Measurements from ENCODE around the gene MCOLN3.
A peak's percentile ranks its signal among the peaks of the same experiment; 100 is the strongest.

Gene MCOLN3, protein sequence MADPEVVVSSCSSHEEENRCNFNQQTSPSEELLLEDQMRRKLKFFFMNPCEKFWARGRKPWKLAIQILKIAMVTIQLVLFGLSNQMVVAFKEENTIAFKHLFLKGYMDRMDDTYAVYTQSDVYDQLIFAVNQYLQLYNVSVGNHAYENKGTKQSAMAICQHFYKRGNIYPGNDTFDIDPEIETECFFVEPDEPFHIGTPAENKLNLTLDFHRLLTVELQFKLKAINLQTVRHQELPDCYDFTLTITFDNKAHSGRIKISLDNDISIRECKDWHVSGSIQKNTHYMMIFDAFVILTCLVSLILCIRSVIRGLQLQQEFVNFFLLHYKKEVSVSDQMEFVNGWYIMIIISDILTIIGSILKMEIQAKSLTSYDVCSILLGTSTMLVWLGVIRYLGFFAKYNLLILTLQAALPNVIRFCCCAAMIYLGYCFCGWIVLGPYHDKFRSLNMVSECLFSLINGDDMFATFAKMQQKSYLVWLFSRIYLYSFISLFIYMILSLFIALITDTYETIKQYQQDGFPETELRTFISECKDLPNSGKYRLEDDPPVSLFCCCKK

DNA sequence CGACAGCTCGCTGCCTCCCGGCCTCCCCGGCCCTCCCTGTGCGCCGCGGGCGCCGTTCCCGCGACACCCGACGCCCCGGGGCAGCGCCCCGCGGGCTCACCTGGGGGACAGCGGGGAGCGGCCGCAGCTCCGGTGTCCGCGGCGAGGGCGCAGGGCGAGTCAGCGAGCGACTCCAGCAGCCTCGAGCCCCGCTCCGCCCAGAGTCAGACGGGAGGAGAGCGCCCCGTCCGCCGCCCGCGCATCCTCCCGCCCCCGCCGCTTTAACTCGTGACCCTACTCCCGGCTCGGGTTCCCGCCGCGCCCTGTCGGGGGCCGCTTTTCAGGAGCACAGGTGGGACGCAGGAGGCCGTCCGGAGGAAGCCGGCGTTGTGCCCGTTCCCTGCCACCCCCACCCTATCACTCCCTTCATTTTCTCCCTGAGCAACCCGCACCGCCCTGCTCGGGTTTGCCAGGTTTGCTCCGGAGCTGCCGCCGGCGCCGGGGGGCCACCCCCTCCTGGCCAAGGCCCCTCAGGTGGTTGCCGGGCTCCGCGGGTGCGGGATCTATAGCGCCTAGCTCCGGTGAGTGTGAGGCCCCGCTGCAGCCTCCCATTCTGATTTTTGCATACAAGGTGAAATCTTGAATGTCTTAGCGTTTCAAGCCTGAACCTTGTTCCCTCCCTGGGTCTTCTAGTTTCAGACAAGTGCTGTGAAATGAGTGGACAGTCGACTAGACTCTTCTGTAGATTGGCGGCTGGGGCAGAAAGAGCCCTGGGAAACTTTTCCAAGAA is at the start of gene MCOLN3:
TSS of gene MCOLN3 (minus strand) at position 205 of the 769 bp plus-strand sequence. CDS start 3,140 bp downstream, outside the sequence.
- no peak for DNase-seq

DNA sequence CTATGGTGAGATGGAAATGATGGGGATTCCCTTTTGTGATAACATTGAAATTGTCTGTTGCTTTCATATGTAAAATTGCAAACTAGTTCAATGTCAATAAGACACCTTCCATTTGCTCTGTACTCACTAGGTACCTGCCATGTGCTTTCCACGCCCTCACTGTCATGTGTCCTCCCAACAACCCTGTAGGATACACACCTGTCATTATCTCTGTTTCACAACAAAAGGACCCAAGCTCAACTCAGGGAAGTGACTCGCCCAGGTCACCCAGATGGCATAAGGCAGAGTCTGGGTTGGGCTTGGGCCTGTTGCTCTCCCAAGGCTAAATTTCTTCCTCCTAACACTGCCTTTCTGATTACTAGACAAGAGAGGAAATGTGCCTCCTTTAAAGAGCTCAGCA is 45.3 kb upstream of the MCOLN3 start:
- DNase-seq, result no peak

DNA sequence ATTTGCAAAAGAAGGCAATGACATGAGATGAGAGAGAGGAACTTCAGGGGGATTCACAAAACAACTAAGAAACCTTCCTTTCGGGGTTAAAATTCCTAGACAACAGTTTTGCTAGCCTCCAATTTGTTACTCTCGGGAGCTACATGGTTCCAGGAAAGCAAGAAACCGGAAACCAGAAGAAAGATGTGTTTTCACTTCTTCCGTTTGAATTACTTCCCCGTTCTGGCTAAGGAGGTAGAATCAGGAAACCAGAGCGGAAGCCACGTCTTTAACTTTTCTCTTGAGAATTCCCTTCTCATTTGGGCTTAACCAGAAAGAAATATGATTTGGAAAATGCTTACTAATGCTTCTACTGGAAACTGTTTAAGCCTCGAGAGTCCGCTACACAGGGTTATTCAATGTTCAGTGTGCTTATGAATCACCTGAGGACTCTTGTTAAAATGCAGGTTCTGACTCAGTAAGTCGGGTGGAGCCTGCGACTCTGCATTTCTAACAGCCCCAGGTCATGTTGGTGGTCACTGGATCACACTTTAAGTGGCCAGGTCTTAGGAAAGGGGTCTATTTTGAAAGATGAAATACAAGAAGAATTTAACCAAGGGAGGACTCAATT is 43.5 kb upstream of the MCOLN3 start:
- DNase-seq, result no peak

DNA sequence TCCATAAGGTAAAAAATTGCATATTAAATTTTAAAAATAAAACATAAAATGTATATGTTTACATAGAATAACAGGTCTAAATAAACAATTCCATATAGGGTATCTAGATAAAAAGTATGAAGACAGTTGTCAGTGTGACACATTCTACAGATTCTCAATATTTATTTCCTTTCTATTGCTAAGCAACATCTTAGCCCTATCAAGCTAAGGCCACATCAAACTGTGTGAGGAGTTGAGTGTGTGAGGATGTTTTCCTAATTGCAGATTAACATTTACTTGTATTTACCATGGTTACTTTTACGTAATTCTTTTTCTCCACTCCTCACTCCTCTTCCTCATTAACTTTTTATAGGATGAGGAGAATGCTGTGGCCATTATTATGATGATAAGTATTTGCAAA is 41.9 kb upstream of the MCOLN3 start:
- DNase-seq, result no peak

DNA sequence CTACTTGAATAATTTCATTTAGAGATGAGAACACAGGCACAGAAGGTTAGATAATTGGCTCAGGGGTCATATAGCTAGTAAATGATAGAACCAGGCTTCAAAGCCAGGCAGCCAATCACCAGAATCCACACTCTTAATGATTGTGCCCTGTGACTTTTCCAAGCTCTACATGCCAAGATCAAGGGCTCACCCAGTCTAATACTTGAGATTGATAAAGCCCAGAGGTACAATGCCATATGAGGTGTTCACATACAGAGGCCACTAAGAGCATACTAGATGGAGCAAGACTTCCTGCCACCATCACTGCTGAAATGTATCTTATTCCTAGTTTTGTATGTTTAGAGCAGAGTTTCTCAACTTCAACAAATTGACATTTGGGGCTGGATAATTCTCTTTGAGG is 40.9 kb upstream of the MCOLN3 start:
- no peak for DNase-seq

DNA sequence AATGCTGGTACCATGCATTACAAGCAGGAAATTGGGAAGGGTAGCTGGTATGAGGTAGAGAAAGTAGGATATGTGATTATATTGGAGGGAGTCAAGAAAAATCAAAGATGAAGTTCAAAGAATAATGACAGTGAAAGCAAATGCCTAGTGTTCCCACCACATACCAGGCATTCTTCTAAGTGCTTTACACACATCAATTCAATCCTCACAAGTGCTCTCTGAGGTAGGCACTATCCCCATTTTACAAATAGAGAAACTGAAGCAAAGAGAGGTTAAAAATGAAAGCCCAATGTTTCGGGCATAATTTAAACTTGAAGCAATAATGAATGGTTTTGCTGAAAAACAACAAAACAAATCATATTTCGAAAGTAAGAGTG is 40.1 kb upstream of the MCOLN3 start:
- DNase-seq, result no peak

DNA sequence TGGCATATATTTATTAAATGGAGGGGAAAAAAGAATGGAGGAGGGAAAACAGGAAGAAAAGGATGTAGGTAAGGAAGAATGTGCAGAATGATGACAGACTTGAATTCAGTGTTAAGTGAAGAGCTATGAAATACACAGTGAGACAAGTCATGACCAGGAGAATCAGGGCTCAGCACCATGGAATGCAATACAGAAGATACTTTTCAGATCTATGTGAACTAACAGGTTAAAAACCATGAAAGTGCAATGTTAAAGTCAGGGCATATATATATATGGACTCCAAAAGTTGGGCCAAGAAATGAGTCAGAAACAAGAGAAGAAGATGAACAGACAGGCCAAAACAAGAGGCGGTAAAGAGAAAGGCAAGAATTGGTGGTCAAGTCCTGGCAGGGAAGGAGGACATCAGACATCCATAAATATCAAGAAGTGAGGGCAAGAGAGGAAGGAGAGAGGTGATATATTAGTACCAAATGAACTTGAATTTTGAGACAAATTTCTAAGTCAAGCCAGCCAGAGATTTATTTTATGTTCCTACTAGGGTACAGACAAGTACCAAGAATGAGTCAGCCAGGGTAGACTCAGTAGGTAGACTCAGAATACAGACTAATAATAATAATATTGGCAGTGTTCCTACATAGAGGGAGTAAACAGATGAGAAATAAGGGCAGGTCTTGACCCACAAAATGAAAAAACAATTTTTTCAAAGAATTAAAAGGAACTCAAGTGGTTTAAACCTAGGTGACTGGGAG is 39.5 kb upstream of the MCOLN3 start:
- no peak for DNase-seq

DNA sequence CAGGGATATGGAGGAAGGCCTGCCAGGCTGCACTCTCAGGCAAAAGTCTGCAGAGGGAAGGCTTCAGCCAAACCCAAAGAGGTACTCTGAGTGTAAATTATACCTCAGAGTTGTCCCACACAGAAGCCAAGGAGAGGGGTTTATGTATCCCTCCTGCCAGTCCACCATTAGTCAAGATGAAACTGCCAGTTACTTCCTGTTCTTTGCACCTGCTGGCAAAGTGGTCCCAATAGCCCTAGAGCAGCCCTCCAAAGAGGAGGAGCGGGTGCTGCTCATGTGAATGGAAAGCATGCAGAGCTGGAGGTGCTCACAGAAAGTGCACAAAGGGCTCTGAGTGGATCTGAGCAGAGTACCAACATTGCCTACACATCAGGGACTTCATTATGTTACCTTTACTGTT is 37.1 kb upstream of the MCOLN3 start:
- DNase-seq, result no peak

DNA sequence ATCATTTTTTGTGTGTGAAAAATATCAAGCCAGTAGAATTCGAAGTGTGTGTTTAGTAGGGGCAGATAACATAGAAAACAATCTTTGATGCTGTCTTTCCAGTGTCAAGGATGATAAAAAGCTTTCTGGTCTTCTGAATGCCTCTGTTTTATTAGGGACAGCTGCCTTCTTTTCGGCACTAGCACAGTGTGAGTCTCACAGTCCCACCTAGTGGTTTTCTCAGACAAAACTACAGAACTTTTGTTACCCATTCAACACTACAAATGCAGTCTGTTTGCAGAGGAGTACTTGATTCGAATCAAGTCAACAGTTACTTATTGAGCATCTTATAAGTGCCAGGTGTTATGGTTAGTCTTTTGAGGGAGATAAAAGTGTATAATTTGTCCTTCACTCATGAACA is 30.6 kb upstream of the MCOLN3 start:
- DNase-seq, result no peak

DNA sequence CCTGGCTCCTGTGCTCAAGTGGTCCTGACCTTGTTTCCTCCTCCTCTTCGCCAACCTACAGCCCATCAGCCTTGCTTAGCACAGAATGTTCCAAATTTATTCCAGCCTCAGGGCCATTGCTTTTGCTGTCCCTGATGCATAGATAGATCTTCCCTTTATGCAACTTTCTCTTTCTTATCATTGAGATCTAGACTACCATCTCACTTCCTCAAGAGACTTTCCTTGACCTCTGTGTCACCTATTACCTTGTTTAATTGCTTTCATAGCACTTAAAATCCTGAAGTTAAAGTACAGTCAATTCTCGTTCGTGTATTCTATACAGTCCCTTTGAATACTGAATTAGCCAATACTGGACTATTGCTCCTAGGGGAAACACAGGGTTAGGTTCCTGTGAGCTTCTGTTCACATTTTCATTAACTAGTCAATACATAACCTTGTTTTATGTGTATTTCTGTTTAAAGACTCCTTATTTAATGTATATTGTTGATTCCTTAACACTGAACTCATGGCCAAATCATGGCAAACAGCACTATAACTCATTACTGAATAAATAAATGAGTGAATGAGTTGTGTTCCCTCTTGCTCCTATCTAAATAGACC is 26.2 kb upstream of the MCOLN3 start:
- no peak for DNase-seq

DNA sequence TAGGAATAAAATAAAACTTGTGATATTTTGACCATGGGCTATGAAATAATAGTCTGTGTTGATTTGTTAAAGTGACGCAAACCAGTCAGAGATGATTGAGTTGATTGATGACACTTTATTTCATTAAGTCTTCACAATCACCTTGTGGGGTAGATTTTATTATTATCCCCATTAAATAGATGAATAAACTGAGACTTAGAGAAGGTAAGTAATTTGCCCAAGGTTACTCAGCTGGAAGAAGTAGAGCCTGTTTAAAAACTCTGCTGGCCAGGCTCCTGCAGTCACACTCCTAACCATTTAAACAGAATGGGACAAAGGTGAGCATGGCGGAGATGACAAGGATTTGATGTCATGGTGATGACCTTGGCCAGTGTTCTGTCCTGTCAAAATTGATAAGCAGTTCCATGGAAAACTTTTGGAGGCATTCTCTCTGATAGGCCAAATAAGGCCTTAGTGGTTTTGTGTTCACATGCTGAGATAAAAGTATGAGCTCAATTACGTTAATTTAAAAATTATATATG is 22.7 kb upstream of the MCOLN3 start:
- no peak for DNase-seq

DNA sequence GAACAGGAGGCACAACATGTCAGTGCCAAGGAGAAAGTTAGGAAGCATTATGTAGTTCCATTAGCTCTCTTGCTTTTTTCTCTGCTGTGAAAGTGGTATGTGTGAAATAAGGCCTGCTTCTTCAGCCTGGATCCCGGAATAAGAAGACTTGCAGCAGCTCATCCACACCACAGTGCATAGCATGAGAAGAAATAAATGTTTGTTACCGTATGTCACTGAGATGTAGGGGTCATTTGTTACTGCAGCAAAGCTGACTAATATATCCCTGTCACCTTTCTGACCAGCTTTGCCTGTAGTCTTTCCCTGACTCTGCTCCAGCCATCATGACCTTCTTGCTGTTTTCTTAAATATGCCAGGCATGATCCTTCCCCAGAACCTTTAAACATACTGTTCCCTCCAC is 20.5 kb upstream of the MCOLN3 start:
- DNase-seq, result no peak

DNA sequence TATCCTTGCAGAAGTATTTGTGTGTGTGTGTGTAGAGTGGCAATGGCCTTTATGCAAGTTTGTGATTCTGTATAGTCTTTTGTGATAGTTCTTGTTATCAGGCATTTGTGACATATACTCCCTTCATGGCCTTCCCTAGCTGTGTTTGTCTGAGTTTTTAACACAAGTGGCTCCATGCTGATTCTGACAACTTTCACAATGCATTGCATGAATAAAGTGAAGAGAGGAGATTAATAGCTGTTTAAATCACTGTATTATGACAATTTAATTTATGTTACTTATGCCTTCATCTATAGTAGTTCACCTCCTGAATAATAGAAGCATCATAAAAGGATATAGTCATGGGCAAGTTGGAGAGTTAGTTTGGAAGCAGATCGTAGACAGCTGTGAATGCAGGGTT is 17.2 kb upstream of the MCOLN3 start:
- no peak for DNase-seq

DNA sequence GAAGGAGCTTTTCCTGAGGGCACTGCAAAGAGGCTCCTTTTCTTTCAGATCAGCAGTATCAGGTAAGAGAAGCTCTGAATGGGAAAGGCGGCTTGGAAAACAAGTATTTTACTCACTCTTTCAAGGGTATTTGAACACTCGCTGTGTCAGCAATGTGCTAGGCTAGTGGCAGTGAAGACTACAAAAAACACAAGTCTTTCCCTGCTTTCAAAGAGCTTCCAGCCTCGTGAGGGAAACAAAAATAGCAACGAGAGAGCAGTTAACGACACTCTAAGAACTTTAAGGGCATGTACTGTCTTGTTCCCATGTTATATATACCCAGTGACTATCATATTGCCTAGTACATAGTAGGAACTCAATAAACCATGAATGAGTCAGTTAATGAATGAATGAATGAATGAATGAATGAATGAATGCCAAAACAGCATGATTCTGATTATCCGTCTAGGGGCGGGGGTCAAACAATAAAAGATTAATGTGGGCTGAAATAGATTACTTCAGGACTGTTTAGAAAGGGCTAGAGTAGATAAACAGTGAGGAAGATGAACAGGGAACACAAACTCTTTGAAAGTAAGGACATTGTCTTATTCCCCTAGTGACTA is 14.2 kb upstream of the MCOLN3 start:
- no peak for DNase-seq

DNA sequence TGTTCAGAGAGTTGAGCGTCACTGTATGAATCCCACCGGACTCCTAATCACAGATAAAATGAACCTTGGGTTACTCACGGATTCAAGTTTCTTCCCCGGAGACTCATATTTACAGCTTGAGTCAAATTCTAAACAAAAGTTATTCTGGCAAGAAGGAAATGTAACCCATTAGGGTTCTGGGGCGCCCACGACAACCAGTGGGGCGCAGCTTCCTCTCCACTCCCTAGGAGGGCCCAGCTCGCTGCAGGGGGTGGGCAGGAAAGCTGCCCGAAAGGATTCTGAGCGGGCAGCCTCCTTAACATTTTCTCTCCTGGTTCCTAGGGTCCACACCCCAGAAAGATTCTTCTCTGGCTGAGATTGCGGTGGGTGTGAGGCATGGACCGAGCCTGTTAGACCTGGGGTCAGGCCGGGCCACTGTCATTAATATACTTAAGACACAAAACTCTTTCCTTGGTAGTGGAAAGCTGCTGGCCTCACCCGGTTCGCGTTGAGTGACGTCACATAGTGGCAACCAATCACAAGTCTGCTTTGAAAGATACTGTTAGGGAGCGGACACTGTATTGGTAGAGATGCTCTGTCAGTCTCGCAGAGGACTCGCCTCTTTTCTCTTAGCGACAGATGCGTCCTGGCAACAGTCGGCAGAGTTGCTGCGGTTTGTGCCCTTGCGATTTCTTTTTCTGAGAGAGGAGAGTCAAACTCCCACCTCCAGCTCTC is 13.6 kb upstream of the MCOLN3 start:
- DNase-seq, result peak; percentile 24

DNA sequence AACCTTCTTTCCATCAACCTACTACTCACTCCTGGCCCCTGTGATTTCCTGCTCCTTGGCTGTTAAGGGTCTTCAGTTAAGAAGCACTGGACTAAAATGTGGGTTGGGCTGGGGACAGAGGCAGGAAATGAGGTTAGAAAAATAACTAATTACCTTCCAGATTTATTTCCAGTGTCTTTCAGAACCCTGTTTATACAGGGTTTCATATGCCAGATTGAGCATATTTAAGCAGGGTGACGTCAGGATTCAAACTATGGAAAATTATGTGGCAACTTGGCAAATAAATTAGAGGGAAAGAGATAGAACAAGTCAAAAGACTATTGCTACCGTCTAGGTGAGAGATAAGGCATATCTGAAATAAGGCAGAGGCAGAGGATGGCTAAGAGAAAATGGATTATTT is 11.7 kb upstream of the MCOLN3 start:
- DNase-seq, result no peak

DNA sequence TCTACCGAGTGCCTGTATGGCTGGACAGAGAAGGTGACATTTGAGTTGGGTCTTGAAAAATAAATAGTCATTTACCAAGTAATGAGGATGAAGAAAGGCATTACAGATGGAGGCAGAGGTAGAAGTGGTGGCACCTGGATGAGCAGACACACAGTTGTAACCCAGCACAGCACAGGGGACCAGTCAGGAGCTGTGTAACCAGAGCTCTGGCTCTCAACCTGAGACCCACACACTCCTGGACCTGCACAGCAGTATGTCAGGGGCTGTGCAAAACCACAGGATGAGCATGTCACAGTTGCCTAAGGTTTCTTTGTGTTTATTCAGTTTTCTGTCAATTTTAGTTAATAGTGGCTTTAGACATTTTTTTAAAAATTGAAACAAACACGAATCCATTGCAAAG is 11.3 kb upstream of the MCOLN3 start:
- DNase-seq, result no peak

DNA sequence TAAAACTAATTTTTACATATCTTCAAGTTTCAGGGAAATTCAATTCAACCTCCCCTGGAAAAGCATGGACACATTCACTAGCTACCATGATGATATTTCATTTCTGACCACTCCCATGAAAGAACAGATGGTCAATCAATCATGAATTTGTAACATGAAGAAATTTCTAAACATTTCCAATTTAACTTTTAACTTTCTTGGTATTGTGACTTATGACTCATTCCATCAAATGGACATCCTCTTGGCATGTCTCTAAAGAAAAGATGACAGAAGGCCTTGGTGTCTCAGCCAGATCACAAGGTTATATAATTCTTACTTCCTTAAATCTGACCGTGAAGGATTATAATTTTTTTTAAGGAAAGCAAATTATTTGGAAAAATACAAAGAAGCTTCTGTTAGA is 10.5 kb upstream of the MCOLN3 start:
- DNase-seq, result no peak

DNA sequence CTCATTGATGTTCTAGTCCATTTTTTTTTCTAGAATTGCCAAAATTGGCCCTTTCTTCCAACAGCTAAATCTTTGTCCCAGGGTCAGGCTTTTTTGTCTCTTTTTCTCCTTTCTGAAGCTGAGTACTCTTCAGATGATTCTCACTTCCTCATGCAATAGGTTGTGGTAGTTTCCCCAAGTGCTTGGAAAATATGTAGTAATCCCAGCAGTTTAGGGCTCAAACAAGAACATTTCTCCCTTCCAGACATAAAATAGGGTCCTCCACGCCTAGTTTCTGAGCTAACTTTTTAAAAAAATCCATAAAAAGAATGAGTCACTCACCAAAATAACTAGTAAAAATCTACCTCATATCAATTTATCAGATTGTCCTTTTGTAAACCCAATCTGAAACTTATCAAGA is 10.0 kb upstream of the MCOLN3 start:
- DNase-seq, result no peak

DNA sequence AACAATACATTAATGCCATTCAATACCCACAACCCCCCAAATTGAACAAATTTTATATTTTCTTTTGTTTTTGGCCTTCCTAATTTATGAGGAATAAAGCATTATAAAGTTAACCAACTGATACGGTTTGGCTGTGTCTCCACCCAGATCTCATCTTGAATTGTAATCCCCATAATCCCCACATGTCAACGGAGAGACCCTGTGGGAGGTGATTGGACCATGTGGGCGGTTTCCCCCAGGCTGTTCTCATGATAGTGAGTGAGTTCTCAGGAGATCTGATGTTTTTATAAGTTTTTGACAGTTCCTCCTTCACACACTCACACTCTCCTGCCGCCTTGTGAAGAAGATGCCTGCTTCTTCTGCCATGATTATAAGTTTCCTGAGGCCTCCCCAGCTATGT is 6.4 kb upstream of the MCOLN3 start:
- no peak for DNase-seq

DNA sequence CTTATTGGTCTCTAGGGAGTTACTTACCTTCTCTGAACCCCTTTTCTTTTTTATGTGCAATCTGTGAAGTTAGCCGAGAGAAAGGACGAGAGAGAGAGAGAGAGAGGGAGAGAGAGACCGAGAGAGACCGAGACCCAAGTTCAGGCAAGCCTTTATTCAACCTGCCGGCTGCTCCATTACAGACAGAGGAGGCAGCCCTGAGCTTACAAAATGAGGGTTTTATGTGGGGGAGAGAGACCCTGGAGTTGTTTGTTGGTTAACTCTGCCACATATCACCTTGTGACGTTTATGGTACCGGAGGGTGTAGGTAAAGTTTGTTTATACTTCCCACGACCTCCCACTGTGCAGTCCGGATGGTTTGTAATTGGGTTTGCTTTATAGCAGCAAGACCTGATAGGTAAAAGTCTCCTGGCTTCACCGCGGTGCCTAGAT is 1.5 kb upstream of the MCOLN3 start:
- DNase-seq, result no peak

Measured in NCI-H1694 treated with DMSO at 0.1 percent for 48 hours (cell line).